ENCODE measurements around the gene SEC14L5.

The SEC14L5 gene

GRCh38 chr16:5012887-5013286 lies 54.8 kb downstream of the SEC14L5 start:
- DNase-seq (ENCODE audit: low read depth in 2 of 2): no peak

GRCh38 chr16:5015351-5015750 lies 57.2 kb downstream of the SEC14L5 start:
- no peak for DNase-seq (ENCODE audit: low read depth in 2 of 2)

DNA sequence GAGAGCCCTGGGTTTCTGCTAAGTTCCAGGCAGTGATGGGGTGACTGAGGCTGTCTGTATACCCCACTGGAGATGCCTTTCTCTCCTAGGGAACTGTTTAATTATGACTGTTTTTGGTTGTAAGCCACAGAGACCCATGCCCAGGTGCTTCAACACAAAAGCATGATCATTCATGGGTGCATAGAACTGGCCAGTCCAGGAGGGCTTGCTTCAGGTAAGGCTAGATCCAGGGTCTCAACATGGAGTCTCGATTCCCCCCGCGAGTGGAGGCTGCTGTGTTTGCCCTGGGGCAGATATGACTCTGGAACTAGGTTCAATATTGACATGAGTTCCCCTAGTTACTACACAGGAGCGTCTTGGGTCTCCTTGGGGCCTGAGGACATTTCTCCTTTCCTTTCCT lies 57.8 kb downstream of the SEC14L5 start:
- no peak for DNase-seq (ENCODE audit: low read depth in 2 of 2)

GRCh38 chr16:5016967-5017677 lies 59.0 kb downstream of the SEC14L5 start:
- DNase-seq (ENCODE audit: low read depth in 2 of 2): no peak

DNA sequence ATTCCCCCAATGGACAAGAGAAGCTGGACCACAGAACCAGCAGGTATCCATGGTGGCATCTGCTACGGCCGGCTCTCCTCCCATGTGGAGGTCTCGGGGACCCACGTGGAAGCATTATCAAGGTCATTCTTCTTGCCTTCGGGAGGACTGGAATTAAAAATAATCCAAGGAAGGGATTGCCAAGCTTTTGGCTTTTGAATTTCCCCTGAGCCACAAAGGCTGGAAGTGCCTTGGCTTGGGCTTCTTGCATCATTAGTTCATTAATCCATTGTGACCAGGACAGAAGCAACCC lies 59.5 kb downstream of the SEC14L5 start:
- no peak for DNase-seq (ENCODE audit: low read depth in 2 of 2)

DNA sequence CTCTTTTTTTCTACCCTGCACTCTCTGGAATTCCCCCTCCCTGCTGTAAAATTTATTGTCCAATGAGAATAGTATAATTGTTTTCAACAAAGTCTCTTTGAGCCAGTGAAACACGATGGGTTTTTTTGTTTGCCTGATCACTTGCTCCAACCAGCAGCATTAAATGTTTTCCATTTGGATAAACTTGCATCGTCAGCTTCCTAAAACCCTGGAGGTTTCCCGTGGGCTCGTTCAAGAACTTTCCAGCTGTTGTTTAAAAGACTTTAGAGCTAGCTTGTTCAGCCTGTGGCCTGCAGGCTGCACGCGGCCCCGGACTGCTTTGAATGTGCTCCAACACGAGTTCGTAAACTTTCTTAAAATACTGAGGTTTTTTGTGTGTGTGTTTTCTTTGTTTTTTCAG lies 60.7 kb downstream of the SEC14L5 start:
- no peak for DNase-seq (ENCODE audit: low read depth in 2 of 2)

DNA sequence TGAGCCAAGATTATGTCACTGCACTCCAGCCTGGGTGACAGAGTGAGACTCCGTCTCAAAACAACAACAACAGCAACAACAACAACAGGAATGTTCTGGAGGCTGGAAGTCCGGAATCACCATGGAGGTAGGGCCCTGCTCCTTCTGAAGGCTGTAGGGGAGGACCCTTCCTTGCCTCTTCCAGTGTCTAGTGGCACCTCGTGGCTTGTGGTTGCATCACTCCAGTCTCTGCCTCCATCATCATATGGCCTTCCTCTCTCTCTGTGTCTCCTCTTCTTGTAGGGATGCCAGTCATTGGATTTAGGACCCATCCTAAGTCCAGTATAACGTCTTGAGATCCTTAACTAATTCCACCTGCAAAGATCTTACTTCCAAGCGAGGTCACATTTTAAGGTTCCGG lies 61.6 kb downstream of the SEC14L5 start:
- DNase-seq (ENCODE audit: low read depth in 2 of 2): no peak

GRCh38 chr16:5020551-5020950 lies 62.4 kb downstream of the SEC14L5 start:
- DNase-seq (ENCODE audit: low read depth in 2 of 2): no peak

- no peak for DNase-seq (ENCODE audit: low read depth in 2 of 2)
Observed at GRCh38 chr16:5022521-5022920, 64.4 kb downstream of the SEC14L5 start.

DNA sequence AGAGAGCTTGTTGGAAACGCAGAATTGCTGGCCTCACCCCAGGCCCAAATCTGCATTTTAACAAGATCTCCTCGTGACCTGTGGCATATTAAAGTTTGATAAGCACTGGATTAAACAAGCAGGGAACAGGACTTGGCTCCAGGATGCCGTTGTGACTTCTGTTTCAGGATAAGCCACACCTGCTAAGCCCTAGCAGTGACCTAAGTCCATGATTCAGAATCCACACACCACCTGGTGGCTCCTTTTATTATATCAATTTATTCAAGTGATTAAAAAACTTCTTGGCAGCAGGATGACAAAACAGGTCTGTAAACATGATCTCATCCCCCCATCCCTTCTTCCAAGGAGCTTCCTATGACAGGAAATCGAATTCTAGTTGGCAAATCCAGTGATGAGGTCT lies 66.5 kb downstream of the SEC14L5 start:
- no peak for DNase-seq (ENCODE audit: low read depth in 2 of 2)

- DNase-seq (ENCODE audit: low read depth in 2 of 2): no peak
Observed at GRCh38 chr16:5025171-5025632, 67.1 kb downstream of the SEC14L5 start.

DNA sequence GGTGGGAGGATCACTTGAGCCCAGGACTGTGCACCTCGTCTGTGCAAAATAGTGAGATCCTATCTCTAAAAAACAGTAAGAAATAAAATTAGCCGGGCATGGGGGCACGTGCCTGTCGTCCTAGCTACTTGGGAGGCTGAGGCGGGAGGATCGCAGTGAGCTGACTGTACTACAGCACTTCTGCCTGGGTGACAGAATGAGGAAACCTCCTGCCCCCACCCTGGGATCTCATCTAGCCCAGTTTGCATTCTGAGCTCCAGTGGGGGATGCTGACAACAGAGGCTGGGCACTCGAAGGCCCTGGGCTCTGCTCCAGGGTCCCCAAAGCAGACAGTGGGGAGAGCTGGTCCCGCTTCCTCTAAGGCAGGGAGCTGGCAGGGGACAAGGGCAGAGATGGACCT lies 68.5 kb downstream of the SEC14L5 start:
- no peak for DNase-seq (ENCODE audit: low read depth in 2 of 2)

DNA sequence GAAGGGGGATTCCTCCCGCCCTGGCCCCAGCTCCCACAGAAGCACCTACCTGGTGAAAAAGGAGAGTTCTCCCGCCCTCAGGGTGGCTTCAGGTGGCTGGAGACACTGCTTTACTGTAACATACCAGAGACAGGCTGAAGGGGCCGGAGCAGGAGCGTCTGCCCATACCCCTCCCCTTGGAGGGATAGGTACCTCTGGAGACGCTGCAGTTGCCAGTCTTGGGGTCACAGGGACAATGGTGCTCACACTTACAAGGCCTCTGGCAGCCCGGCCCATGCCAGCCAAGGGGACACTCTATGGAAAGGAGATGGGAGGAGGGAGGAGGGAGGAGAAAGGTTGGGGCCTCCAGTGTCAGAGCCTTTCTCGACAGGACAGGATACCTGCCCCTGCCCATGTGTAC lies 69.0 kb downstream of the SEC14L5 start:
- DNase-seq (ENCODE audit: low read depth in 2 of 2): no peak

- no peak for DNase-seq (ENCODE audit: low read depth in 2 of 2)
Observed at GRCh38 chr16:5027575-5028235, 69.6 kb downstream of the SEC14L5 start.

DNA sequence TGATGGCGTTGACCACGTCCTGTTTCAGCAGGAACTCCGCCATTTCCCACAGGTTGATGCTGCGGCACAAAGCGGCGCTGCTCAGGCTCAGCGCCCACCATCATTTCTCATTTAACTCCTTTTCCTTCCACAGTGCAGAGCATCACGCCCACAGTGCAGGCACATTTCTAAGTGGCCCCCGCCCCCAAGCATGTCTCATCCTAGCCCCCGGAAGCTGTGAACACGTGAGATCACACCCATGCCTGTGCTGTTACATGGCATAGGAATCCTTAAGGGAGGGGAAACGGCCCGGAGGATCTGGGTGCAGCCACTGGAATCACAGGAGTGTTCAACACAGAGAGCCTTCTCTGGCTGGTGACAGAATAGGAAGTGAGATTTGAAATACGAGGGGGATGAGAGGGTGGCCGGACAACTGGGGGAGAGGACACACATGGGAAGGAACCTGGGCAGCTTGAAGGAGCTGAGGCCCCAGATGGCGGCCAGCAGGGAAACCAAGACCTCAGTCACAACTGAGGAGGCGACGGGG lies 70.9 kb downstream of the SEC14L5 start:
- no peak for DNase-seq (ENCODE audit: low read depth in 2 of 2)

- no peak for DNase-seq (ENCODE audit: low read depth in 2 of 2)
Observed at GRCh38 chr16:5030251-5030870, 72.2 kb downstream of the SEC14L5 start.

DNA sequence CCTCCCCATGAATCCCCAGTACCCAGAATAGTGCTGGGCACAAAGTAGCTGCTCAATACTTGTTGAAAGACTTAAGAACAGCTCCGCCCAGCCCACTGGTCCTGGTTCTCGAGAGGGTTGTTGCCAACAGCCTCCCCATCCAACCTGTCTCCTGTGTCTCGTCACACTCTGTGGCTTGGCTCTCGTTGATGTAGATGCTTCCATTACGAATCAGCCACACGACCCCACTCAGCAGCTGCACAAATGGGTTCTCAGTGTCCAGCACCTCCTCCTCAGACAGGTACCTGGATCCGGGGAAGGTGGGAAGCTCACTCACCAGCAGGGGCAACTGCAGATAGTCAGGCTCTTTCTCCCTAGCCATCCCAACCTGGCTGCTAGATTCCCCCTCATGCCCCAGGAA lies 73.5 kb downstream of the SEC14L5 start:
- DNase-seq (ENCODE audit: low read depth in 2 of 2): no peak

- no peak for DNase-seq (ENCODE audit: low read depth in 2 of 2)
Observed at GRCh38 chr16:5032748-5033167, 74.6 kb downstream of the SEC14L5 start.

GRCh38 chr16:5033256-5034166 lies 75.4 kb downstream of the SEC14L5 start, which contains the start of gene NAGPA:
TSS of gene NAGPA (minus strand) at chr16:5033935. CDS start at chr16:5033914, 21 bp downstream.
- DNase-seq (ENCODE audit: low read depth in 2 of 2): peak; percentile 71 to 72

GRCh38 chr16:5034167-5034523 lies 76.0 kb downstream of the SEC14L5 start:
- no peak for DNase-seq (ENCODE audit: low read depth in 2 of 2)

- DNase-seq (ENCODE audit: low read depth in 2 of 2): no peak
Observed at GRCh38 chr16:5035909-5036227, 77.7 kb downstream of the SEC14L5 start.

Measured in stimulated activated CD8-positive, alpha-beta memory T cell treated with anti-CD3 and anti-CD28 coated beads, Interleukin-15, amount 100 ng/mL, for 48 hours (primary cell).